Loucy (cell line): ENCODE data around the gene ATP1B3.

ENCODE experiments used
- EZH2phosphoT487 ChIP-seq: fragments of 200-600 bp; IDR thresholded peaks from 2 replicates; pipeline ENCODE4 v1.6.1; 2018; ENCODE audit warnings: antibody characterized with exemption, mild to moderate bottlenecking, moderate library complexity, borderline replicate concordance
- TF ChIP-seq, protein P1 (sequence below): fragments of 200-600 bp; sonication (generic); conservative IDR thresholded peaks from 2 replicates; pipeline ENCODE4 v1.5.1; 2014; ENCODE audit warnings: mild to moderate bottlenecking, antibody characterized with exemption, low read length

DNA sequence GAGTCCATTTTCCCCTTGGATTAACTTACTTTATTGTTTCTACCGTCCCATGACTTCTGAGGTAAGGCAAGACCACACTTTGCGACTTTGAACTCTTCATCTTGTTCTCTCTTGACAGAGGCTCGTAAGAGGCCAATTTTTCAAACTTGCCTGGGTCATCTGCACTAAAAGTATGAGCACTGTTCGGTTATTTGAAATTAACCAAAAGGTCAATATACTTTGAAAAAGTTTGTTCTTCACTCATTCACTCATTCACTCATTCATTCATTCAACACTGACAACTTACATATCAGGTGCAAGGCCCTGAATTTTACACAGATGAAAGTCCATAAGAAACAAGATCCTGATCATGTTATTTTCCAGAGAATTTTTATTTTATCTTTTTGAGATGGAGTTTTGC lies 57.9 kb downstream of the ATP1B3 start:
- TF ChIP-seq, protein P1, sequence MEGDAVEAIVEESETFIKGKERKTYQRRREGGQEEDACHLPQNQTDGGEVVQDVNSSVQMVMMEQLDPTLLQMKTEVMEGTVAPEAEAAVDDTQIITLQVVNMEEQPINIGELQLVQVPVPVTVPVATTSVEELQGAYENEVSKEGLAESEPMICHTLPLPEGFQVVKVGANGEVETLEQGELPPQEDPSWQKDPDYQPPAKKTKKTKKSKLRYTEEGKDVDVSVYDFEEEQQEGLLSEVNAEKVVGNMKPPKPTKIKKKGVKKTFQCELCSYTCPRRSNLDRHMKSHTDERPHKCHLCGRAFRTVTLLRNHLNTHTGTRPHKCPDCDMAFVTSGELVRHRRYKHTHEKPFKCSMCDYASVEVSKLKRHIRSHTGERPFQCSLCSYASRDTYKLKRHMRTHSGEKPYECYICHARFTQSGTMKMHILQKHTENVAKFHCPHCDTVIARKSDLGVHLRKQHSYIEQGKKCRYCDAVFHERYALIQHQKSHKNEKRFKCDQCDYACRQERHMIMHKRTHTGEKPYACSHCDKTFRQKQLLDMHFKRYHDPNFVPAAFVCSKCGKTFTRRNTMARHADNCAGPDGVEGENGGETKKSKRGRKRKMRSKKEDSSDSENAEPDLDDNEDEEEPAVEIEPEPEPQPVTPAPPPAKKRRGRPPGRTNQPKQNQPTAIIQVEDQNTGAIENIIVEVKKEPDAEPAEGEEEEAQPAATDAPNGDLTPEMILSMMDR, result no peak
- no peak for TF ChIP-seq EZH2phosphoT487
